DMS 273 (cell line): Measurements from ENCODE around the gene PAPSS1.
"Not testable (repeated sequence)": the region's sequence is repeated elsewhere in the genome, so short reads cannot be mapped to it uniquely, and the experiment has no call there.

ENCODE experiments used
- DNase-seq: peaks from one replicate; lab custom pipeline; 2025; ENCODE audit not compliant: unreplicated experiment; lab: John Stamatoyannopoulos, UW

PAPSS1 gene

GRCh38 chr4:107726131-107726925 lies 6.3 kb upstream of the PAPSS1 start:
- peak; percentile 87 for DNase-seq

- DNase-seq = peak; percentile 51
Observed at GRCh38 chr4:107725281-107725859, 5.3 kb upstream of the PAPSS1 start.

- DNase-seq = not testable (repeated sequence)
Observed at GRCh38 chr4:107723331-107723730, 3.3 kb upstream of the PAPSS1 start.

GRCh38 chr4:107721436-107722100 lies 1.5 kb upstream of the PAPSS1 start:
- peak; percentile 12 for DNase-seq

GRCh38 chr4:107719207-107719921 lies 670 bp downstream of the PAPSS1 start:
- peak; percentile 68 for DNase-seq

- DNase-seq = peak; percentile 29
Observed at GRCh38 chr4:107718351-107718965, 1.6 kb downstream of the PAPSS1 start.

GRCh38 chr4:107714256-107714655 lies 5.8 kb downstream of the PAPSS1 start:
- peak; percentile 13 for DNase-seq

GRCh38 chr4:107712236-107712635 lies 7.8 kb downstream of the PAPSS1 start:
- no peak for DNase-seq

- peak; percentile 83 for DNase-seq
Observed at GRCh38 chr4:107711831-107712230, 8.2 kb downstream of the PAPSS1 start.

- DNase-seq = no peak
Observed at GRCh38 chr4:107710493-107711459, 9.3 kb downstream of the PAPSS1 start.

- no peak for DNase-seq
Observed at GRCh38 chr4:107709916-107710315, 10.1 kb downstream of the PAPSS1 start.

- DNase-seq = no peak
Observed at GRCh38 chr4:107708225-107708624, 11.8 kb downstream of the PAPSS1 start.

- no peak for DNase-seq
Observed at GRCh38 chr4:107705742-107706556, 14.1 kb downstream of the PAPSS1 start.

GRCh38 chr4:107701565-107701964 lies 18.5 kb downstream of the PAPSS1 start:
- DNase-seq = no peak

GRCh38 chr4:107699466-107700206 lies 20.4 kb downstream of the PAPSS1 start:
- DNase-seq = no peak

- not testable (repeated sequence) for DNase-seq
Observed at GRCh38 chr4:107696187-107696586, 23.8 kb downstream of the PAPSS1 start.

- DNase-seq = no peak
Observed at GRCh38 chr4:107693132-107693531, 26.9 kb downstream of the PAPSS1 start.

GRCh38 chr4:107692202-107692601 lies 27.8 kb downstream of the PAPSS1 start:
- no peak for DNase-seq
